H4 (cell line): ENCODE results near the gene KLHL17. TPM values are rescaled to one million over a fixed set of nuclear protein-coding genes. Genes with fewer than 3 reads are reported as not detected.
A peak's percentile ranks its signal among the peaks of the same experiment; 100 is the strongest.

Experiments used
- DNase-seq: peaks from one replicate; pipeline ENCODE4 v3.0.0-alpha.2; 2015; ENCODE audit warnings: low spot score
- total RNA-seq: library from RNA; depleted of rRNA; stranded (reverse); fragments of >200 nt; shearing (Covaris generic); gene quantifications from 2 replicates; pipeline ENCODE4 v1.2.3, GENCODE V29; 2014; rRNA removed

Gene KLHL17
- total RNA-seq, result 1.9 and 5.7 TPM in 2 replicates

- DNase-seq, result peak; percentile 60
Measured at GRCh38 chr1:960363-961131, at the start of gene KLHL17. TSS of gene KLHL17 (plus strand) at chr1:960584. CDS start at chr1:960694, 110 bp downstream.

- DNase-seq, result no peak
Measured at GRCh38 chr1:910881-911721, 49.3 kb upstream of the KLHL17 start.

GRCh38 chr1:911875-912739, 48.3 kb upstream of the KLHL17 start:
- no peak for DNase-seq

GRCh38 chr1:912740-913301, 47.6 kb upstream of the KLHL17 start:
- DNase-seq, result no peak

GRCh38 chr1:913491-914130, 46.8 kb upstream of the KLHL17 start:
- DNase-seq, result no peak

GRCh38 chr1:914131-914890, 46.1 kb upstream of the KLHL17 start:
- DNase-seq, result no peak

GRCh38 chr1:914891-915280, 45.5 kb upstream of the KLHL17 start:
- DNase-seq, result no peak

- no peak for DNase-seq
Measured at GRCh38 chr1:915295-916172, 44.9 kb upstream of the KLHL17 start.

GRCh38 chr1:916173-917075, 44.0 kb upstream of the KLHL17 start:
- no peak for DNase-seq

GRCh38 chr1:917076-917459, 43.3 kb upstream of the KLHL17 start:
- no peak for DNase-seq

- DNase-seq, result no peak
Measured at GRCh38 chr1:917466-918091, 42.8 kb upstream of the KLHL17 start.

- no peak for DNase-seq
Measured at GRCh38 chr1:918353-918752, 42.0 kb upstream of the KLHL17 start.

GRCh38 chr1:918843-919242, 41.5 kb upstream of the KLHL17 start:
- no peak for DNase-seq

- no peak for DNase-seq
Measured at GRCh38 chr1:919271-919872, 41.0 kb upstream of the KLHL17 start.

- no peak for DNase-seq
Measured at GRCh38 chr1:920010-920409, 40.4 kb upstream of the KLHL17 start.

- DNase-seq, result no peak
Measured at GRCh38 chr1:920521-920920, 39.9 kb upstream of the KLHL17 start.
